Measurements from ENCODE around the gene RSF1. TPM values are rescaled to one million over a fixed set of nuclear protein-coding genes. Genes with fewer than 3 reads are reported as not detected.
A peak's percentile ranks its signal among the peaks of the same experiment; 100 is the strongest.
"Not testable (repeated sequence)": the region's sequence is repeated elsewhere in the genome, so short reads cannot be mapped to it uniquely, and the experiment has no call there.

RSF1 gene
- total and polyA plus RNA-seq, 4 donors, result 5.2 to 33.1 (median 13.4) TPM

DNA sequence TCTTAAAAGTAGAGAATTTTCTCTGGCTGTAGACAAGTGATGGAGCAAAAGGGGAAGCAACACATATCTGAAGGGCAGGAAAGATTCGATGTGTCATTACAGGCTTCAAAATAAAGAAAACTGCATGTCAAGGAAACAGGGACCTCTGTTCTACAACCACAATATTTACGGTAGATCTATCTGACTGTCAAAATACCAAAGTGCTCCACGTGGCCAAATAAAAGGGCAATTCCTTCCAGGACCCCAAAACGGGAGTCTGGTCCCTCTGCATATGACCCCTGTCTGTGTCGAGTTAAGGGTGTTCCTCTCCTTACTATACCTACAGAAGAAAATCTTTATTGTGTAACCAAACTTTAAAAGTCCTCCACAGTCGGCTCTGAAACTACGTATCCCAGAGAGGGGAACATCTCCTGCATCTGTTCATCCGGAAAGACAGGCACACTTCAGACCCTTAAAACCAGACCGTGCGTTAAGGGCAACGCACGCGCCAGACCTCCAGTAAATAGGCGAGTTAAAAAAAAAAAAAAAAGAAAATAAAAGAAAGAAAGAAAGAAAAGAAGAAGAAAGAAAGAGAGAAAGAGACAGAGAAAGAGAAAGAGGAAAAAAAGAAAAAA is 183.7 kb downstream of the RSF1 start:
- no peak for TF ChIP-seq EGR1 (IDR thresholded peaks at IDR 0.05; ENCODE audit: low read depth in 2 of 2)
- no peak for TF ChIP-seq FOXA1 (IDR thresholded peaks at IDR 0.05)
- TF ChIP-seq, protein P1, sequence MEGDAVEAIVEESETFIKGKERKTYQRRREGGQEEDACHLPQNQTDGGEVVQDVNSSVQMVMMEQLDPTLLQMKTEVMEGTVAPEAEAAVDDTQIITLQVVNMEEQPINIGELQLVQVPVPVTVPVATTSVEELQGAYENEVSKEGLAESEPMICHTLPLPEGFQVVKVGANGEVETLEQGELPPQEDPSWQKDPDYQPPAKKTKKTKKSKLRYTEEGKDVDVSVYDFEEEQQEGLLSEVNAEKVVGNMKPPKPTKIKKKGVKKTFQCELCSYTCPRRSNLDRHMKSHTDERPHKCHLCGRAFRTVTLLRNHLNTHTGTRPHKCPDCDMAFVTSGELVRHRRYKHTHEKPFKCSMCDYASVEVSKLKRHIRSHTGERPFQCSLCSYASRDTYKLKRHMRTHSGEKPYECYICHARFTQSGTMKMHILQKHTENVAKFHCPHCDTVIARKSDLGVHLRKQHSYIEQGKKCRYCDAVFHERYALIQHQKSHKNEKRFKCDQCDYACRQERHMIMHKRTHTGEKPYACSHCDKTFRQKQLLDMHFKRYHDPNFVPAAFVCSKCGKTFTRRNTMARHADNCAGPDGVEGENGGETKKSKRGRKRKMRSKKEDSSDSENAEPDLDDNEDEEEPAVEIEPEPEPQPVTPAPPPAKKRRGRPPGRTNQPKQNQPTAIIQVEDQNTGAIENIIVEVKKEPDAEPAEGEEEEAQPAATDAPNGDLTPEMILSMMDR (IDR thresholded peaks at IDR 0.05; ENCODE audit: low read depth, low read length, missing input control), result no peak
- TF ChIP-seq GABPA (IDR thresholded peaks at IDR 0.05 in 1 of 2, conservative IDR thresholded peaks at IDR 0.05 in 1 of 2), result no peak
- Histone ChIP-seq H3K4me1 (ENCODE audit: control insufficient read depth in 4 of 4, insufficient read depth in 4 of 4, low read length in 3 of 4) (peaks cover 4 to 29% (median 15%) of the 10 kb centered on the region in 4 donors), H3K27me3 (ENCODE audit: control insufficient read depth in 4 of 4, insufficient read depth in 4 of 4, low read length in 3 of 4) (no peaks in the 10 kb centered on the region), H3K9ac (ENCODE audit: low read depth in 1 of 2, low read length in 2 of 2) (peak overlapping the region; percentile 9 to 89), H3K36me3 (ENCODE audit: control insufficient read depth in 4 of 4, insufficient read depth in 3 of 4, low read depth in 1 of 4, low read length in 3 of 4) (peaks cover 0 to 3% (median 0%) of the 10 kb centered on the region in 4 donors), H3K27ac (ENCODE audit: low read depth in 1 of 2, low read length in 2 of 2) (peak overlapping the region in 1 of 2 donors; percentile 85), H3K9me3 (ENCODE audit: control insufficient read depth in 4 of 4, low read length in 3 of 4) (no peaks in the 10 kb centered on the region), H3K4me3 (ENCODE audit: low read depth in 1 of 3, low read length in 3 of 3) (peak overlapping the region; percentile 67 to 99 (median 85))
- 3% methylated on average over 14 of the region's 14 CpGs for WGBS
- DNase-seq (ENCODE audit: low spot score), result no peak

GRCh38 chr11:77633926-77634325 is 186.6 kb downstream of the RSF1 start:
- H3K4me3 ChIP-seq (ENCODE audit: low read depth in 1 of 3, low read length in 3 of 3); H3K27me3 ChIP-seq (ENCODE audit: control insufficient read depth in 4 of 4, insufficient read depth in 4 of 4, low read length in 3 of 4); DNase-seq (ENCODE audit: low spot score); H3K36me3 ChIP-seq (ENCODE audit: control insufficient read depth in 4 of 4, insufficient read depth in 3 of 4, low read depth in 1 of 4, low read length in 3 of 4); H3K9me3 ChIP-seq (ENCODE audit: control insufficient read depth in 4 of 4, low read length in 3 of 4): not testable (repeated sequence)
- WGBS, result 45% methylated on average over 5 of the region's 5 CpGs
- peak overlapping the region in 1 of 2 donors; percentile 34 for H3K9ac ChIP-seq (ENCODE audit: low read depth in 1 of 2, low read length in 2 of 2)
- TF ChIP-seq HNF4A (conservative IDR thresholded peaks at IDR 0.05), result peak in 1 of 2 donors; percentile 27
- peak in 1 of 2 donors; percentile 40 for TF ChIP-seq RXRA (IDR thresholded peaks at IDR 0.05)
- H3K27ac ChIP-seq (ENCODE audit: low read depth in 1 of 2, low read length in 2 of 2), result peak overlapping the region; percentile 63 to 66
- peaks cover 7 to 27% (median 12%) of the 10 kb centered on the region in 4 donors for H3K4me1 ChIP-seq (ENCODE audit: control insufficient read depth in 4 of 4, insufficient read depth in 4 of 4, low read length in 3 of 4)

DNA sequence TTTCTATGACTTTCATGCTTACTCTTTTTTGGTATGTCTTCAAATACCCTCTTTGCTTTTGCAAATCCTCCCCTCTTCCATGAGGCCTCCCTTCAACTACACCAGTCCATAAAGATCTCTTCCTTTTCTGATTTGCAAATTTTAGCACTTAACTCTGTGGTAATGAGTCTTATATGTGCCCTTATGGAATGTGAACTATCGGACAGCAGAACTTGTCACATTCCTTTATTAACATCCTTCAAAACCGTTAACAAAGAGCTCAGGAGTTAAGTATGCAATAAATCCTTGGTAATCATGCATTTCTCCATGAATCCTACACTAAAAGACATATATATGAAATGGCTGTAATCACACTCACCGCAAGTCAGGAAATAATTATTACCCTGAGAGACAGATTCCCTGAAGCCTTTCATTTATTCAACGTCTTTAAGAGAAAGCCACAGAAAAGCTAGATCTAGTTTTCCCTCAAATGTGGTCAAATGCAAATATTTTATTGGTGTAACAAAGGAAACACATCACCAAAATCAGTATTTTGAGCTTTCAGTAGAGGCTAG is 190.3 kb downstream of the RSF1 start:
- no peaks in the 10 kb centered on the region for H3K9me3 ChIP-seq (ENCODE audit: control insufficient read depth in 4 of 4, low read length in 3 of 4)
- no peaks in the 10 kb centered on the region for H3K27me3 ChIP-seq (ENCODE audit: control insufficient read depth in 4 of 4, insufficient read depth in 4 of 4, low read length in 3 of 4)
- WGBS, result 91% methylated on average over 4 of the region's 4 CpGs
- peaks cover 2 to 6% (median 5%) of the 10 kb centered on the region in 4 donors for H3K4me1 ChIP-seq (ENCODE audit: control insufficient read depth in 4 of 4, insufficient read depth in 4 of 4, low read length in 3 of 4)
- peak overlapping the region in 1 of 2 donors; percentile 44 for H3K9ac ChIP-seq (ENCODE audit: low read depth in 1 of 2, low read length in 2 of 2)
- peak overlapping the region; percentile 67 for H3K27ac ChIP-seq (ENCODE audit: low read depth in 1 of 2, low read length in 2 of 2)
- H3K4me3 ChIP-seq (ENCODE audit: low read depth in 1 of 3, low read length in 3 of 3), result peak overlapping the region in 1 of 3 donors; percentile 25
- no peak for DNase-seq (ENCODE audit: low spot score)
- peaks cover 3 to 9% (median 4%) of the 10 kb centered on the region in 4 donors for H3K36me3 ChIP-seq (ENCODE audit: control insufficient read depth in 4 of 4, insufficient read depth in 3 of 4, low read depth in 1 of 4, low read length in 3 of 4)
- TF ChIP-seq FOXA2 (IDR thresholded peaks at IDR 0.05), result no peak
- no peak for TF ChIP-seq ZBTB33 (IDR thresholded peaks at IDR 0.05)
- no peak for TF ChIP-seq JUND (IDR thresholded peaks at IDR 0.05)
- TF ChIP-seq GABPA (IDR thresholded peaks at IDR 0.05 in 1 of 2, conservative IDR thresholded peaks at IDR 0.05 in 1 of 2), result no peak
- TF ChIP-seq RAD21 (IDR thresholded peaks at IDR 0.05), result no peak
- TF ChIP-seq, protein P1 (IDR thresholded peaks at IDR 0.05; ENCODE audit: low read depth, low read length, missing input control), result no peak
- TF ChIP-seq, protein P2, sequence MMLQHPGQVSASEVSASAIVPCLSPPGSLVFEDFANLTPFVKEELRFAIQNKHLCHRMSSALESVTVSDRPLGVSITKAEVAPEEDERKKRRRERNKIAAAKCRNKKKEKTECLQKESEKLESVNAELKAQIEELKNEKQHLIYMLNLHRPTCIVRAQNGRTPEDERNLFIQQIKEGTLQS (IDR thresholded peaks at IDR 0.05), result no peak
- no peak for TF ChIP-seq MAX (IDR thresholded peaks at IDR 0.05)
- TF ChIP-seq EGR1 (IDR thresholded peaks at IDR 0.05; ENCODE audit: low read depth in 2 of 2), result no peak
- TF ChIP-seq YY1 (IDR thresholded peaks at IDR 0.05), result no peak
- TF ChIP-seq REST (IDR thresholded peaks at IDR 0.05), result no peak
- TF ChIP-seq HNF4A (conservative IDR thresholded peaks at IDR 0.05), result no peak
- TF ChIP-seq NR2F2 (IDR thresholded peaks at IDR 0.05), result no peak
- TF ChIP-seq TAF1 (conservative IDR thresholded peaks at IDR 0.05), result no peak
